HCT116 (cell line): ENCODE data around the gene TRIP10. TPM values are rescaled to one million over a fixed set of nuclear protein-coding genes. Genes with fewer than 3 reads are reported as not detected.

Experiments used
- ATAC-seq: fragments of 200-7000 bp; cut with Tn5 transposase; 2 replicates; pipeline ENCODE4 v1.9.1; 2020; ENCODE audit warnings: mild to moderate bottlenecking, moderate library complexity
- BruUV-seq: library from RNA; stranded (reverse); fragments of 400-500 nt; replicated peaks from 2 replicates; lab custom pipeline; 2021; lab: Mats Ljungman, UMichigan
- CTCF ChIA-PET: fragments of 300-600 bp; sonication (Branson Sonifier 250); formaldehyde crosslinking; loops from one replicate; lab custom pipeline; 2021; ENCODE audit warnings: antibody characterized with exemption; lab: Charles Lee
- POLR2A ChIA-PET: fragments of 300-600, 350-600 bp; sonication (Branson Sonifier 250); formaldehyde crosslinking; loops from one replicate; lab custom pipeline; 2021; ENCODE audit warnings: antibody characterized with exemption; lab: Charles Lee
- RAD21 ChIA-PET, 2 experiments: fragments of 300-600 bp; sonication (Branson Sonifier 250); formaldehyde crosslinking; loops; one replicate each; lab custom pipeline; 2023; ENCODE audit warnings: low total read pairs in 2 of 2; ENCODE audit not compliant: uncharacterized antibody in 2 of 2, unreplicated experiment in 2 of 2, low non-redundant PET in 1 of 2; lab: Charles Lee
- DNase-seq: peaks from one replicate; pipeline ENCODE4 v3.0.0-alpha.2; 2010; ENCODE audit warnings: low read depth, low spot score
- H2AFZ ChIP-seq: fragments of 200-600 bp; shearing (Covaris generic), sonication (generic); 2 replicates; pipeline ENCODE4 v1.6.1; 2017; ENCODE audit warnings: low read depth, mixed run types, mixed read lengths, antibody characterized with exemption, low read length; ENCODE audit not compliant: poor library complexity, severe bottlenecking
- H3K27ac ChIP-seq: 2 replicates; pipeline ENCODE4 v1.5.1; 2012; ENCODE audit warnings: low read depth, low read length
- H3K27me3 ChIP-seq: fragments of 200-600 bp; sonication (generic); 2 replicates; pipeline ENCODE4 v1.6.1; 2016; ENCODE audit warnings: mixed run types, low read length, mixed read lengths; ENCODE audit not compliant: insufficient read depth
- H3K36me3 ChIP-seq, 2 experiments: fragments of 200-500 bp in 1 of 2; fragments of 200-600 bp in 1 of 2; sonication (Bioruptor generic) in 1 of 2; sonication (generic) in 1 of 2; 2 replicates each; pipeline versions ENCODE4 v1.5.1 to v1.6.1; 2014 to 2016; ENCODE audit warnings: low read length in 2 of 2, inconsistent platforms in 1 of 2, mixed read lengths in 1 of 2, mixed run types in 1 of 2; ENCODE audit not compliant: insufficient read depth in 2 of 2, control insufficient read depth in 1 of 2
- H3K4me1 ChIP-seq, 2 experiments: fragments of 200-600 bp in 1 of 2; sonication (generic) in 1 of 2; 2 replicates each; pipeline versions ENCODE4 v1.5.1 to v1.6.1; 2012 to 2017; ENCODE audit warnings: low read length in 2 of 2, inconsistent platforms in 1 of 2, mild to moderate bottlenecking in 1 of 2, mixed read lengths in 1 of 2, mixed run types in 1 of 2, moderate library complexity in 1 of 2; ENCODE audit not compliant: insufficient read depth in 2 of 2, control insufficient read depth in 1 of 2
- H3K4me2 ChIP-seq: fragments of 200-600 bp; sonication (generic); 2 replicates; pipeline ENCODE4 v1.6.1; 2017; ENCODE audit warnings: mixed run types, low read length, mixed read lengths
- H3K4me3 ChIP-seq, 2 experiments: fragments of 200-600 bp in 1 of 2; sonication (generic) in 1 of 2; replicated peaks in 1 of 2; 2 replicates each; pipeline ENCODE4 v1.5.1; 2011 to 2016; ENCODE audit warnings: low read length in 2 of 2, control low read depth in 1 of 2, low read depth in 1 of 2, mild to moderate bottlenecking in 1 of 2, mixed read lengths in 1 of 2, mixed run types in 1 of 2
- H3K79me2 ChIP-seq: fragments of 200-600 bp; sonication (generic); 2 replicates; pipeline ENCODE4 v1.6.1; 2017; ENCODE audit warnings: mild to moderate bottlenecking, mixed run types, low read length, moderate library complexity, mixed read lengths; ENCODE audit not compliant: insufficient read depth
- H3K9ac ChIP-seq: fragments of 200-600 bp; sonication (generic); 2 replicates; pipeline ENCODE4 v1.6.1; 2016; ENCODE audit warnings: low read length, mixed read lengths
- H3K9me2 ChIP-seq: fragments of 200-600 bp; sonication (generic), shearing (Covaris generic); 2 replicates; pipeline ENCODE4 v1.6.1; 2017; ENCODE audit warnings: mixed run types, mild to moderate bottlenecking, moderate library complexity; ENCODE audit not compliant: insufficient read depth
- H3K9me3 ChIP-seq, 2 experiments: fragments of 200-500 bp in 1 of 2; fragments of 200-600 bp in 1 of 2; sonication (Bioruptor generic) in 1 of 2; sonication (generic) in 1 of 2; 2 replicates each; pipeline ENCODE4 v1.6.1; 2014 to 2017; ENCODE audit warnings: low read length in 2 of 2, mixed read lengths in 2 of 2, inconsistent platforms in 1 of 2, low read depth in 1 of 2, mild to moderate bottlenecking in 1 of 2, mixed run types in 1 of 2, moderate library complexity in 1 of 2; ENCODE audit not compliant: control insufficient read depth in 1 of 2, insufficient read depth in 1 of 2
- H4K20me1 ChIP-seq: fragments of 200-600 bp; sonication (generic), shearing (Covaris generic); 2 replicates; pipeline ENCODE4 v1.6.1; 2017; ENCODE audit warnings: mixed run types, mild to moderate bottlenecking, moderate library complexity; ENCODE audit not compliant: insufficient read depth
- CBX3 ChIP-seq: IDR thresholded peaks from 2 replicates; pipeline ENCODE4 v1.6.1; 2012; ENCODE audit warnings: low read depth
- CEBPB ChIP-seq: IDR thresholded peaks from 2 replicates; pipeline ENCODE4 v1.6.1; 2012; ENCODE audit warnings: low read depth
- ELF1 ChIP-seq: IDR thresholded peaks from 2 replicates; pipeline ENCODE4 v1.6.1; 2012; ENCODE audit warnings: low read depth, borderline replicate concordance
- EZH2 ChIP-seq: fragments of 200-600 bp; sonication (generic); IDR thresholded peaks from 2 replicates; pipeline ENCODE4 v1.6.1; 2017; ENCODE audit warnings: antibody characterized with exemption, mixed run types
- JUND ChIP-seq: IDR thresholded peaks from 2 replicates; pipeline ENCODE4 v1.6.1; 2012
- POLR2A ChIP-seq: IDR thresholded peaks from 2 replicates; pipeline ENCODE4 v1.7.0; 2011; ENCODE audit warnings: borderline replicate concordance; ENCODE audit not compliant: insufficient read depth, insufficient read length; ENCODE audit errors: extremely low read depth
- REST ChIP-seq: IDR thresholded peaks from 2 replicates; pipeline ENCODE4 v1.6.1; 2012; ENCODE audit warnings: low read depth
- TCF7L2 ChIP-seq: IDR thresholded peaks from 2 replicates; pipeline ENCODE4 v1.7.0; 2011; ENCODE audit warnings: borderline replicate concordance, inconsistent platforms; ENCODE audit not compliant: insufficient read depth, insufficient read length; ENCODE audit errors: extremely low read depth
- ZFX ChIP-seq: fragments of 450-650 bp; IDR thresholded peaks from 2 replicates; pipeline ENCODE4 v1.6.1; 2017
- ZNF274 ChIP-seq: fragments of 200-500 bp; sonication (Bioruptor generic); IDR thresholded peaks from 2 replicates; pipeline ENCODE4 v1.6.1; 2014; ENCODE audit warnings: mild to moderate bottlenecking, low read depth, low read length, inconsistent platforms
- intact Hi-C: fragments of 100-400 bp; cut with micrococcal nuclease; formaldehyde crosslinking; loops from 2 replicates; pipeline ENCODE4 v1.10.0; 2022
- total RNA-seq: library from RNA; stranded (reverse); gene quantifications from one replicate; pipeline ENCODE4 v1.2.1, GENCODE V29; 2021; ENCODE audit not compliant: unreplicated experiment
- TF ChIP-seq, protein P1 (sequence below), 3 experiments: fragments of 200-600 bp in 1 of 3; sonication (generic) in 1 of 3; IDR thresholded peaks in 2 of 3; conservative IDR thresholded peaks in 1 of 3; 2 replicates each; pipeline ENCODE4 v1.5.1; 2012 to 2017; ENCODE audit warnings: low read depth in 2 of 3, low read length in 2 of 3, antibody characterized with exemption in 1 of 3, borderline replicate concordance in 1 of 3, control low read depth in 1 of 3, mild to moderate bottlenecking in 1 of 3, mixed read lengths in 1 of 3, mixed run types in 1 of 3, moderate library complexity in 1 of 3; ENCODE audit not compliant: insufficient read depth in 1 of 3

Gene TRIP10
- total RNA-seq, 1 experiment from 2014 or later = 111 TPM

DNA sequence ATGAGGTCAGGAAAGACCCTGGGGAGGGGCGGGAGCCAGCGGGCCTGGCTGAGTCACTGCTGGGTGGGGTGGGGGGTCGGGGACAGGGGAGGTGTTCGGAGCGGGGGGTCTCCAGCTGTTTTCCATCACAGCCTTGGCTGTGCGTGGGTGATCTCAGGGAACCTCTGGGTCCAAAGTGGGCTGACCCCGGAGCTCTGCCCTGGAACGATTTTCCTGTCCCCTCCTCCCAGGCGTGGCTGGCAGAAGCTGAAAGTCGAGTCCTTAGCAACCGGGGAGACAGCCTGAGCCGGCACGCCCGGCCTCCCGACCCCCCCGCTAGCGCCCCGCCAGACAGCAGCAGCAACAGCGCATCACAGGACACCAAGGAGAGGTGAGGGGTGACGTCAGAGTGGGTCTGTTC, 10.6 kb downstream of the TRIP10 start:
- no peaks in the 10 kb centered on the region for H3K9me3 ChIP-seq
- H3K79me2 ChIP-seq = peaks cover 30% of the 10 kb centered on the region
- DNase-seq = no peak
- no peak overlapping the region for H3K4me3 ChIP-seq
- RAD21 ChIA-PET = no interaction called here
- CTCF ChIA-PET = no interaction called here
- no peaks in the 10 kb centered on the region for H3K9me2 ChIP-seq
- no peak overlapping the region for H2AFZ ChIP-seq
- BruUV-seq = no TSS peak
- no peaks in the 10 kb centered on the region for H3K27me3 ChIP-seq
- no peak for ATAC-seq
- no peak overlapping the region for H3K4me2 ChIP-seq
- intact Hi-C loops = loop anchor here (5.0 kb wide), 1 partner anchor 233 kb away; no protein-coding TSS in a partner anchor
- no peak overlapping the region for H3K27ac ChIP-seq
- POLR2A ChIA-PET = no interaction called here
- H4K20me1 ChIP-seq = no peaks in the 10 kb centered on the region; the same call in 1 of the 2 replicates
- no peak overlapping the region for H3K9ac ChIP-seq
- H3K36me3 ChIP-seq = peaks cover 35 to 62% of the 10 kb centered on the region in 2 experiments
- TF ChIP-seq, protein P1, sequence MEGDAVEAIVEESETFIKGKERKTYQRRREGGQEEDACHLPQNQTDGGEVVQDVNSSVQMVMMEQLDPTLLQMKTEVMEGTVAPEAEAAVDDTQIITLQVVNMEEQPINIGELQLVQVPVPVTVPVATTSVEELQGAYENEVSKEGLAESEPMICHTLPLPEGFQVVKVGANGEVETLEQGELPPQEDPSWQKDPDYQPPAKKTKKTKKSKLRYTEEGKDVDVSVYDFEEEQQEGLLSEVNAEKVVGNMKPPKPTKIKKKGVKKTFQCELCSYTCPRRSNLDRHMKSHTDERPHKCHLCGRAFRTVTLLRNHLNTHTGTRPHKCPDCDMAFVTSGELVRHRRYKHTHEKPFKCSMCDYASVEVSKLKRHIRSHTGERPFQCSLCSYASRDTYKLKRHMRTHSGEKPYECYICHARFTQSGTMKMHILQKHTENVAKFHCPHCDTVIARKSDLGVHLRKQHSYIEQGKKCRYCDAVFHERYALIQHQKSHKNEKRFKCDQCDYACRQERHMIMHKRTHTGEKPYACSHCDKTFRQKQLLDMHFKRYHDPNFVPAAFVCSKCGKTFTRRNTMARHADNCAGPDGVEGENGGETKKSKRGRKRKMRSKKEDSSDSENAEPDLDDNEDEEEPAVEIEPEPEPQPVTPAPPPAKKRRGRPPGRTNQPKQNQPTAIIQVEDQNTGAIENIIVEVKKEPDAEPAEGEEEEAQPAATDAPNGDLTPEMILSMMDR (IDR thresholded peaks at IDR 0.05 in 2 of 3, conservative IDR thresholded peaks at IDR 0.05 in 1 of 3; ENCODE audit: borderline replicate concordance in 1 of 3, insufficient read depth in 1 of 3, low read depth in 2 of 3, low read length in 2 of 3) = no peak
- TF ChIP-seq ELF1 (no peak), CEBPB (no peak), POLR2A (no peak), ZFX (no peak), ZNF274 (no peak), REST (no peak), JUND (no peak), CBX3 (no peak), EZH2 (no peak), TCF7L2 (no peak)
- TF ChIP-seq, all 23 proteins: peak for 0
- H3K4me1 ChIP-seq = peaks cover 23 to 38% of the 10 kb centered on the region in 2 experiments
